Calu3 (cell line): Measurements from ENCODE around the gene UBTF. TPM values are rescaled to one million over a fixed set of nuclear protein-coding genes. Genes with fewer than 3 reads are reported as not detected.

Experiments used
- BruUV-seq: library from RNA; stranded (reverse); fragments of 400-500 nt; replicated peaks from 2 replicates; lab custom pipeline; 2021; lab: Mats Ljungman, UMichigan
- CTCF ChIA-PET: fragments of 300-600 bp; sonication (Branson Sonifier 250); formaldehyde crosslinking; loops from one replicate; lab custom pipeline; 2022; ENCODE audit warnings: antibody characterized with exemption; lab: Charles Lee
- DNase-seq: peaks from one replicate; pipeline ENCODE4 v3.0.0; 2022
- H3K27ac Mint-ChIP-seq: one replicate; pipeline ENCODE4 v1.8.0; 2022; ENCODE audit warnings: mixed read lengths; ENCODE audit not compliant: unreplicated experiment
- H3K27me3 Mint-ChIP-seq: one replicate; pipeline ENCODE4 v1.8.0; 2022; ENCODE audit warnings: mixed read lengths; ENCODE audit not compliant: unreplicated experiment
- H3K36me3 Mint-ChIP-seq: one replicate; pipeline ENCODE4 v1.8.0; 2022; ENCODE audit warnings: mild to moderate bottlenecking, moderate library complexity, mixed read lengths; ENCODE audit not compliant: insufficient read depth, unreplicated experiment
- H3K4me1 Mint-ChIP-seq: one replicate; pipeline ENCODE4 v1.8.0; 2022; ENCODE audit warnings: mild to moderate bottlenecking, low read depth, mixed read lengths; ENCODE audit not compliant: unreplicated experiment
- H3K4me3 Mint-ChIP-seq: one replicate; pipeline ENCODE4 v1.8.0; 2022; ENCODE audit warnings: mild to moderate bottlenecking, low read depth, moderate library complexity, mixed read lengths; ENCODE audit not compliant: unreplicated experiment
- H3K9me3 Mint-ChIP-seq: one replicate; pipeline ENCODE4 v1.8.0; 2022; ENCODE audit warnings: low read depth, mixed read lengths; ENCODE audit not compliant: unreplicated experiment
- intact Hi-C: fragments of 100-400 bp; cut with micrococcal nuclease; formaldehyde crosslinking; loops from one replicate; pipeline ENCODE4 v1.10.0; 2022; ENCODE audit not compliant: unreplicated experiment
- total RNA-seq: library from RNA; stranded (reverse); gene quantifications from 2 replicates; pipeline ENCODE4 v1.2.3, GENCODE V29; 2022
- TF ChIP-seq, protein P1 (sequence below): fragments of 200-600 bp; IDR thresholded peaks from one replicate; pipeline ENCODE4 v1.8.0; 2022; ENCODE audit warnings: antibody characterized with exemption; ENCODE audit not compliant: unreplicated experiment

The UBTF gene
- total RNA-seq, 1 experiment from 2014 or later: 92.1 TPM

DNA sequence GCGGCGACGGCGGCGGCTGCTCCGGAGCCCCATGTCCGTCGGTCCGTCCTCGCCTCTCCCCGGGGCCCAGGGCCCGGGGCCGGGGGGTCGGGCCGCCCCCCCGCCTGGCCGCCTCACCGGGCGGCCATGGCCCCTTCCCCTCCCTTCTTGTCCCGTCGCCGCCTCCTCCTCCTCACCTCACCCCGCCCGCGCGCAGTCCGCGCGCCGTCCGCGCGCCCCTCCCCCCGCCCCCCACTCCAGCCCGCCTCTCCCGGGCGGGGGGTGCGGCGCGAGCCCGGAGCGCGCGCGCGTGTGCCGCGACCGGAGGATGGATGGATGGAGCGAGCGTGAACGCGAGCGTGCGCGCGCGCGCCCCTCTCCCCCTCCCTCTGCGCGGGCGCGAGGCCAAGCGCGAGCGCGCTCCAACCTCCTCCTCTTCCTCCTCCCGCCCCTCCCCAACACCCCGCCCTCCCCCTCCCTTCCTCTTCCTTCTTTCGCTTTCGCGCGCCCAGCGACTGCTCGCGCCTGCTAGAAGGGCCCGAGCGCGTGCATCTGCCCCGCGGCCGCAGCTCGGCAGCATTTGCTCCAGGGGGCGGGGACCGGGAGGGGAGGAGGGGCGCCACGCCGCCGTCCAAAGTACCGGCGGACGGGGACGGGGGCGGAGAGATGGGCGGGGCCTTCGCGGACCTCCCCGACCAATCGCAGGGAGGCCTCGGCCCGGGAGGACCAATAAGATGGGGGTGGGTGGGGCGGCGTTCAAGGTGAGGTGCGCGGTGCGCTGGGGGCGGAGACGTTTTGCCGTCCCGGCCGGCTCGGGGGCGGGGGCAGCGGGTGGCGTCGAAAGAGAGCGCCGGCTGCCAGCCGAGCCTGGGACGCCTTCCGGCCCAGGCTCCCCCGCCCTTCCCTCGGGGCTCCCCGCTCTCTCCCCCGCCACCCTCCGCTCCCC is 19.7 kb downstream of the UBTF start, which contains the start of gene ATXN7L3:
Gene ATXN7L3 (minus strand): TSS at position 332 of the 925 bp plus-strand sequence. CDS start 1,814 bp downstream, outside the sequence.
- Mint-ChIP-seq H3K27me3 (no peaks in the 10 kb centered on the region), H3K4me3 (peak within 1 kb of the TSS; percentile 90), H3K4me1 (peaks cover 42% of the 10 kb centered on the region), H3K27ac (peak within 1 kb of the TSS; percentile 90), H3K9me3 (no peaks in the 10 kb centered on the region), H3K36me3 (peaks cover 61% of the 10 kb centered on the region)
- CTCF ChIA-PET: interaction anchor here (0.6 to 1.9 kb wide), 9 partner anchors 13 to 1622 kb away, joined by 3 to 10 read pairs (median 4); partner anchors contain the start of genes GRN, PSMC3IP and TMUB2
- intact Hi-C loops: loop anchor here (1.0 to 5.0 kb wide), 3 partner anchors 22 to 147 kb away; partner anchors contain the start of gene GRN
- peak; percentile 100 for DNase-seq
- BruUV-seq: no TSS peak
- TF ChIP-seq, protein P1, sequence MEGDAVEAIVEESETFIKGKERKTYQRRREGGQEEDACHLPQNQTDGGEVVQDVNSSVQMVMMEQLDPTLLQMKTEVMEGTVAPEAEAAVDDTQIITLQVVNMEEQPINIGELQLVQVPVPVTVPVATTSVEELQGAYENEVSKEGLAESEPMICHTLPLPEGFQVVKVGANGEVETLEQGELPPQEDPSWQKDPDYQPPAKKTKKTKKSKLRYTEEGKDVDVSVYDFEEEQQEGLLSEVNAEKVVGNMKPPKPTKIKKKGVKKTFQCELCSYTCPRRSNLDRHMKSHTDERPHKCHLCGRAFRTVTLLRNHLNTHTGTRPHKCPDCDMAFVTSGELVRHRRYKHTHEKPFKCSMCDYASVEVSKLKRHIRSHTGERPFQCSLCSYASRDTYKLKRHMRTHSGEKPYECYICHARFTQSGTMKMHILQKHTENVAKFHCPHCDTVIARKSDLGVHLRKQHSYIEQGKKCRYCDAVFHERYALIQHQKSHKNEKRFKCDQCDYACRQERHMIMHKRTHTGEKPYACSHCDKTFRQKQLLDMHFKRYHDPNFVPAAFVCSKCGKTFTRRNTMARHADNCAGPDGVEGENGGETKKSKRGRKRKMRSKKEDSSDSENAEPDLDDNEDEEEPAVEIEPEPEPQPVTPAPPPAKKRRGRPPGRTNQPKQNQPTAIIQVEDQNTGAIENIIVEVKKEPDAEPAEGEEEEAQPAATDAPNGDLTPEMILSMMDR: no peak

DNA sequence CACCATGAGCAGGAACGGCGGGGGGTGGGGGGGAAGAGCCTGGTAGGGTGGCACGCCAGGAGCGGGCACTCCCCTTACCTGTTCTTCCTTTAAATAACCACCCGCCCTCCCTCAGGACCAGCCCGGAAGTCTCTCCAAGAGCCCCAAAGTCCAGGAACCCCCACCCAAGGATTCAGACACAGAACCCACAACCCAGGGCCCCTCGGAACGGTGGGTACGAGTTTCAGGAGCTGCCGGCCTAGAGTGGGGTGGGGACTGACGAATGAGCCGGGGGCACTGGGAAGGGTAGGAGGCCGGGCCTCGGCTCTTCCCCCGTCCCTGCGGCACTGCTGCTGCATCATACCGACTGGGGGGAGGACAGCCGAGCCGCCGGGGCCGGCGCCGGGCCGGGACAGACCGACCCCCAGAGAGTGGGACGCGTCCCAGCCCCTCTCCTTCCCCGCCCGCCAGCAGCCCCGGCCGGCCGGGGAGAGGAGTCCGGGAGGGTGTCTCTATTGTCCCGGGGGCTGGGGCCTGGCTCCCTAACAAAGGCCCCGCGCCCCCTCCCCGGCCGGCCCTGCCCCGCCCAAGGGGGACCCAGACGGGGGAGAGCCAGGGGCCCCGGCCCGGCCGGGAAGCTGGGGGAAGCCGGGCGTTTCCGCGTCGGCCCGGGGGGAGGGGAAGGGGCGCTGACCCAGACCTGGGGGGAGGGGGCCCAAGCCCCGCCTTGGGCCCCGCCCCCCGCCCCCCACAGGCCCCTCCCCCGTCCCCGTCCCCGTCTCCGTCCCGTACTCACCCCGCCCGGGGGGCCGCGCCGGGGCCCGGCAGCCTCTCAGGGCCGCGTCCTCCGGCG is 20.5 kb downstream of the UBTF start:
- H3K9me3 Mint-ChIP-seq: no peaks in the 10 kb centered on the region
- intact Hi-C loops: loop anchor here (2.0 kb wide), 1 partner anchor 132 kb away; no protein-coding TSS in a partner anchor

DNA sequence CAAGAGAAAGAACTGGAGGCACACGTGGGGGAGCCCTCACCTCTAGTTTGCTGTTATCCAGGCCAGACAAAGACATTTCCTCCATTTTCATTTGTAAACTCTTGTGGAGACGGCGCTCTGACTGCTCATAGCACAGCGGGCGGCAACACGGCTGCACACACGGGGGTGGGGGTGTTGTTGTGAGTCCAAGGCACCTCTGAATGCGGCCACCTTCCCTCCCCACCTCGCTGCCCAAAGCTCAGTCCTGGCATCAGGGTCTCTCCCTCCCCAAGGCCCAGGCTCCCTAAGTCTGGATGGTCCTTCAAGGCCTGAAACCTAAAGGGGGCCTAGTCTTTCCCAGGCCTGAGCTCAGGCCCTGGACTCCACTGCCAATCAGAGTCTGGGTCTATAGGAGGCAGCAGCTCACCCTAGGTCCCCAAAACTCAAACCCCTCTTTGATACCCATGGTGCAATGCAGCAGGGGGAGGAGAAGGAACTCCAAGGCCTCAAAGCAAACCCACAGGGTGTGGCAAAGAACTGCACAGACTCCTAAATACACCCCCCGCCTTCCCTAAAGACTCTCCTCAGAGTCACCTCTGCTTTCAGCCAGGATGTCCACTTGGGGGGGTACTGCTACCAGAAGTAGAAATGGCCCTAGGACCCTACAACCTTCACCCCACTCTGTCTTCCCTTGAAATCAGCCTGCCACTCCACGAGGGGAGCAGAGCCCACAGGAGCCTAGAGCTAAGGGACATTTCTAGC is 21.3 kb downstream of the UBTF start:
- Mint-ChIP-seq H3K9me3 (no peaks in the 10 kb centered on the region), H3K27me3 (no peaks in the 10 kb centered on the region), H3K36me3 (peaks cover 75% of the 10 kb centered on the region), H3K4me3 (peak overlapping the region; percentile 90), H3K4me1 (peaks cover 28% of the 10 kb centered on the region), H3K27ac (peak overlapping the region; percentile 67)
- intact Hi-C loops: loop anchor here (2.0 kb wide), 1 partner anchor 133 kb away; no protein-coding TSS in a partner anchor
- TF ChIP-seq, protein P1: no peak
- CTCF ChIA-PET: interaction anchor here (0.6 to 1.9 kb wide), 4 partner anchors 132 to 237 kb away, joined by 3 to 10 read pairs (median 4); partner anchors contain the start of gene GRN
- peak; percentile 56 for DNase-seq
- no TSS peak for BruUV-seq

More for the DNA sequence above, 20.5 kb downstream of the UBTF start:
- no TSS peak for BruUV-seq
- no peaks in the 10 kb centered on the region for H3K27me3 Mint-ChIP-seq
- TF ChIP-seq, protein P1: no peak
- peaks cover 36% of the 10 kb centered on the region for H3K4me1 Mint-ChIP-seq
- CTCF ChIA-PET: interaction anchor here (0.6 to 1.9 kb wide), 5 partner anchors 12 to 237 kb away, joined by 3 to 10 read pairs (median 4); partner anchors contain the start of genes GRN and TMUB2
- H3K4me3 Mint-ChIP-seq: peak overlapping the region; percentile 90
- peak; percentile 75 for DNase-seq
- peak overlapping the region; percentile 67 for H3K27ac Mint-ChIP-seq
- H3K36me3 Mint-ChIP-seq: peaks cover 69% of the 10 kb centered on the region
